GM13976 (cell line): ENCODE measurements around the gene MTPN.

Source experiments
- DNase-seq: peaks from one replicate; pipeline ENCODE4 v3.0.0; 2012; ENCODE audit warnings: low spot score
- in situ Hi-C: fragments of 300-500 bp; cut with MboI; formaldehyde crosslinking; loops from one replicate; pipeline ENCODE4 v1.12.0; 2022; ENCODE audit warnings: low sequenced_read_pairs, mixed read lengths, inconsistent platforms; ENCODE audit not compliant: unreplicated experiment
- TF ChIP-seq, protein P1 (sequence below): IDR thresholded peaks from 2 replicates; pipeline ENCODE4 v1.5.1; 2012; ENCODE audit warnings: borderline replicate concordance, mild to moderate bottlenecking; ENCODE audit not compliant: insufficient read depth; ENCODE audit errors: extremely low read depth, missing control alignments, control extremely low read depth

Gene MTPN

GRCh38 chr7:135904282-135904681 lies 72.9 kb downstream of the MTPN start:
- TF ChIP-seq, protein P1, sequence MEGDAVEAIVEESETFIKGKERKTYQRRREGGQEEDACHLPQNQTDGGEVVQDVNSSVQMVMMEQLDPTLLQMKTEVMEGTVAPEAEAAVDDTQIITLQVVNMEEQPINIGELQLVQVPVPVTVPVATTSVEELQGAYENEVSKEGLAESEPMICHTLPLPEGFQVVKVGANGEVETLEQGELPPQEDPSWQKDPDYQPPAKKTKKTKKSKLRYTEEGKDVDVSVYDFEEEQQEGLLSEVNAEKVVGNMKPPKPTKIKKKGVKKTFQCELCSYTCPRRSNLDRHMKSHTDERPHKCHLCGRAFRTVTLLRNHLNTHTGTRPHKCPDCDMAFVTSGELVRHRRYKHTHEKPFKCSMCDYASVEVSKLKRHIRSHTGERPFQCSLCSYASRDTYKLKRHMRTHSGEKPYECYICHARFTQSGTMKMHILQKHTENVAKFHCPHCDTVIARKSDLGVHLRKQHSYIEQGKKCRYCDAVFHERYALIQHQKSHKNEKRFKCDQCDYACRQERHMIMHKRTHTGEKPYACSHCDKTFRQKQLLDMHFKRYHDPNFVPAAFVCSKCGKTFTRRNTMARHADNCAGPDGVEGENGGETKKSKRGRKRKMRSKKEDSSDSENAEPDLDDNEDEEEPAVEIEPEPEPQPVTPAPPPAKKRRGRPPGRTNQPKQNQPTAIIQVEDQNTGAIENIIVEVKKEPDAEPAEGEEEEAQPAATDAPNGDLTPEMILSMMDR, result no peak
- DNase-seq, result no peak
- in situ Hi-C loops, result no loop called here

- TF ChIP-seq, protein P1, result no peak
- no peak for DNase-seq
- in situ Hi-C loops, result no loop called here
Measured at GRCh38 chr7:135901585-135902540, 75.3 kb downstream of the MTPN start.

GRCh38 chr7:135900065-135900546 lies 77.1 kb downstream of the MTPN start:
- DNase-seq, result no peak
- TF ChIP-seq, protein P1, result no peak
- in situ Hi-C loops, result no loop called here

- TF ChIP-seq, protein P1, result no peak
- no peak for DNase-seq
- in situ Hi-C loops, result no loop called here
Measured at GRCh38 chr7:135899458-135900064, 77.6 kb downstream of the MTPN start.

DNA sequence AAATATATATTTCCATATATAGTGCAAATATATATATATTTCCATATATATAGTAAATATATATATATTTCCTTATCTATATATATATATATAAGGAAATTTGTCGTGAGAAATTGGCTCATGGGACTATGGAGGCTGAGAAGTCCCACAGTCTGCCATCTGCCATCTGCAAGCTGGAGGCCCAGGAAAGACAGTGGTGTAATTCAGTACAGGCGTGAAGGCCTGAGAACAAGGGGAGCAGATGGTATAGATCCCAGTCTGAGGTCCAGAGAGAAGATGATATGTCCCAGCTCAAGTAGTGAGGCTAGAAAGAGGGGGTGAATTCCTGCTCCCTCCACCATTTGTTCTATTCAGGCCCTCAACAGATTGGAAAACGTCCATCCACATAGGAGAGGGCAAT lies 78.9 kb downstream of the MTPN start:
- in situ Hi-C loops, result no loop called here
- TF ChIP-seq, protein P1, result no peak
- no peak for DNase-seq

DNA sequence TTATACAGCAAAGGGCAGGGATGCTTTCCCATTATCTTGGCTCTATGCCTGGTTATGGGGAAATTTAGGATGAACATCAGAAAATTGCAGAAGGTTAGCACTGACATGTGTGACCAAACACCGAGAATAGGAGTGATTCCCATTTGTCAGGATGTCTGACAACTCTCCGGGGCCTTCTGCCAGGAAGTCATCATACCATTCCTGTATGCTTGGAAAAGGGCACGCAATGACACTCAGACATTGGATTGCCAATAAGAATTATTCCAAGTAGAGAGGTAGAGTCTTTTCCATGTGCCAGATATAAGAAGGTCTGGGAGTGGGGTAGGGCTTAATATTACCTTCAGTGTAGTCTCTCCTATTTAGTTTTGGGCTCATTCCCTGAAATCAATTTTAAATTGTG lies 82.3 kb downstream of the MTPN start:
- TF ChIP-seq, protein P1, result no peak
- in situ Hi-C loops, result no loop called here
- no peak for DNase-seq
